Measurements from ENCODE around the gene FLVCR1. TPM values are rescaled to one million over a fixed set of nuclear protein-coding genes. Genes with fewer than 3 reads are reported as not detected.

The FLVCR1 gene
- total RNA-seq, 4 donors from 2014 or later, result 19.8 to 83.4 (median 41.5) TPM

GRCh38 chr1:212938846-212939245 lies 80.8 kb downstream of the FLVCR1 start:
- H3K27me3 ChIP-seq, result no peaks in the 10 kb centered on the region
- DNase-seq, result no peak
- no peak overlapping the region for H3K27ac ChIP-seq
- H3K4me3 ChIP-seq, result no peak overlapping the region
- H3K9me3 ChIP-seq, result no peaks in the 10 kb centered on the region
- H3K4me1 ChIP-seq, result peaks cover 0 to 2% (median 0%) of the 10 kb centered on the region in 4 donors
- H3K36me3 ChIP-seq, result no peaks in the 10 kb centered on the region
- TF ChIP-seq, protein P1, sequence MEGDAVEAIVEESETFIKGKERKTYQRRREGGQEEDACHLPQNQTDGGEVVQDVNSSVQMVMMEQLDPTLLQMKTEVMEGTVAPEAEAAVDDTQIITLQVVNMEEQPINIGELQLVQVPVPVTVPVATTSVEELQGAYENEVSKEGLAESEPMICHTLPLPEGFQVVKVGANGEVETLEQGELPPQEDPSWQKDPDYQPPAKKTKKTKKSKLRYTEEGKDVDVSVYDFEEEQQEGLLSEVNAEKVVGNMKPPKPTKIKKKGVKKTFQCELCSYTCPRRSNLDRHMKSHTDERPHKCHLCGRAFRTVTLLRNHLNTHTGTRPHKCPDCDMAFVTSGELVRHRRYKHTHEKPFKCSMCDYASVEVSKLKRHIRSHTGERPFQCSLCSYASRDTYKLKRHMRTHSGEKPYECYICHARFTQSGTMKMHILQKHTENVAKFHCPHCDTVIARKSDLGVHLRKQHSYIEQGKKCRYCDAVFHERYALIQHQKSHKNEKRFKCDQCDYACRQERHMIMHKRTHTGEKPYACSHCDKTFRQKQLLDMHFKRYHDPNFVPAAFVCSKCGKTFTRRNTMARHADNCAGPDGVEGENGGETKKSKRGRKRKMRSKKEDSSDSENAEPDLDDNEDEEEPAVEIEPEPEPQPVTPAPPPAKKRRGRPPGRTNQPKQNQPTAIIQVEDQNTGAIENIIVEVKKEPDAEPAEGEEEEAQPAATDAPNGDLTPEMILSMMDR (IDR thresholded peaks at IDR 0.05), result no peak
- TF ChIP-seq POLR2A (IDR thresholded peaks at IDR 0.05), result no peak

GRCh38 chr1:212941452-212941851 lies 83.4 kb downstream of the FLVCR1 start:
- Histone ChIP-seq H3K4me3 (no peak overlapping the region), H3K4me1 (peaks cover 0 to 2% (median 0%) of the 10 kb centered on the region in 4 donors), H3K27ac (no peak overlapping the region), H3K36me3 (no peaks in the 10 kb centered on the region), H3K9me3 (no peaks in the 10 kb centered on the region), H3K27me3 (no peaks in the 10 kb centered on the region)
- no peak for DNase-seq
- no peak for TF ChIP-seq POLR2A (IDR thresholded peaks at IDR 0.05)
- TF ChIP-seq, protein P1 (IDR thresholded peaks at IDR 0.05), result no peak

GRCh38 chr1:212942679-212943392 lies 84.8 kb downstream of the FLVCR1 start:
- no peaks in the 10 kb centered on the region for H3K9me3 ChIP-seq
- H3K36me3 ChIP-seq, result no peaks in the 10 kb centered on the region
- no peaks in the 10 kb centered on the region for H3K27me3 ChIP-seq
- peaks cover 0 to 2% (median 0%) of the 10 kb centered on the region in 4 donors for H3K4me1 ChIP-seq
- no peak overlapping the region for H3K27ac ChIP-seq
- DNase-seq, result no peak
- no peak for TF ChIP-seq POLR2A (IDR thresholded peaks at IDR 0.05)
- H3K4me3 ChIP-seq, result no peak overlapping the region

GRCh38 chr1:212943393-212943710 lies 85.3 kb downstream of the FLVCR1 start:
- Histone ChIP-seq H3K27me3 (no peaks in the 10 kb centered on the region), H3K9me3 (no peaks in the 10 kb centered on the region), H3K27ac (no peak overlapping the region), H3K4me3 (no peak overlapping the region), H3K36me3 (no peaks in the 10 kb centered on the region), H3K4me1 (peaks cover 0 to 2% (median 0%) of the 10 kb centered on the region in 4 donors)
- no peak for DNase-seq
- TF ChIP-seq, protein P1 (IDR thresholded peaks at IDR 0.05), result no peak
- TF ChIP-seq POLR2A (IDR thresholded peaks at IDR 0.05), result no peak

DNA sequence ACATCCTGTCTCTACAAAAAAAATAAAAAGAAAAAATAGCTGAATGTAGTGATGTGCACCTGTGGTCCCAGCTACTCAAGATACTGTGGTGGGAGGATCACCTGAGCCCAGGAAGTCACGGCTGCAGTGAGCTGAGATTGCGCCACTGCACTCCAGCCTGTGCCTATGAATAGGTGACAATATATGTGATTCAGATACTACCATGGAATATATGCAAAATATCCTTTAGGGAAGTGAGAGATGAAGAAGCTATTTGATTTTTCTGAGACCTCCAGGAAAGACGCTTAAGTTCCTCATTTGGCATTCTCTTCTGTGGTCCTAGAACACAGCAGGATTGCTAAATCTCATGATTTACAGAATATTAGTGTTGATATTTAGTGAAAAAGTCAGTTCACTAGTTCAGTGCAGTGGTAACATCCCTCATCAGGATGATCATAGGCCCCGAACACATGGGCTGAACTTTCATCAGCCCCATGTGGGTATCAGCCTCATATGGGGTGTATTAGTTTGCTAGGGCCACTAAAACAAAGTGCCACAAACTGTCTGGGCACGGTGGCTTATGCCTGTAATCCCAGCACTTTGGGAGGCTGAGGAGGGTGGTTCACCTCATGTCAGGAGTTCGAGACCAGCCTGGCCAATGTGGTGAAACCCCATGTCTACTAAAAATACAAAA lies 86.3 kb downstream of the FLVCR1 start:
- no peaks in the 10 kb centered on the region for H3K9me3 ChIP-seq
- H3K36me3 ChIP-seq, result no peaks in the 10 kb centered on the region
- DNase-seq, result peak in 2 of 3 donors; percentile 55 to 62
- no peak overlapping the region for H3K4me3 ChIP-seq
- TF ChIP-seq, protein P1 (IDR thresholded peaks at IDR 0.05), result no peak
- TF ChIP-seq POLR2A (IDR thresholded peaks at IDR 0.05), result no peak
- peak overlapping the region in 1 of 4 donors; percentile 28 for H3K27ac ChIP-seq
- H3K4me1 ChIP-seq, result peaks cover 0 to 2% (median 0%) of the 10 kb centered on the region in 4 donors
- no peaks in the 10 kb centered on the region for H3K27me3 ChIP-seq

GRCh38 chr1:212945056-212945455 lies 87.0 kb downstream of the FLVCR1 start:
- Histone ChIP-seq H3K9me3 (no peaks in the 10 kb centered on the region), H3K27ac (no peak overlapping the region), H3K27me3 (no peaks in the 10 kb centered on the region), H3K4me3 (no peak overlapping the region), H3K36me3 (no peaks in the 10 kb centered on the region), H3K4me1 (peaks cover 0 to 2% (median 0%) of the 10 kb centered on the region in 4 donors)
- DNase-seq, result no peak
- TF ChIP-seq POLR2A (IDR thresholded peaks at IDR 0.05), result no peak
- TF ChIP-seq, protein P1 (IDR thresholded peaks at IDR 0.05), result no peak

Measured in Peyer's patch (tissue), 4 donors.